ENCODE measurements around the gene DNAH14. TPM values are rescaled to one million over a fixed set of nuclear protein-coding genes. Genes with fewer than 3 reads are reported as not detected.

DNAH14 gene
- polyA plus RNA-seq, 1 donor (not counting 4 experiments of a cell fraction or from before 2014, with no cell fraction given) = 6.4 TPM

DNA sequence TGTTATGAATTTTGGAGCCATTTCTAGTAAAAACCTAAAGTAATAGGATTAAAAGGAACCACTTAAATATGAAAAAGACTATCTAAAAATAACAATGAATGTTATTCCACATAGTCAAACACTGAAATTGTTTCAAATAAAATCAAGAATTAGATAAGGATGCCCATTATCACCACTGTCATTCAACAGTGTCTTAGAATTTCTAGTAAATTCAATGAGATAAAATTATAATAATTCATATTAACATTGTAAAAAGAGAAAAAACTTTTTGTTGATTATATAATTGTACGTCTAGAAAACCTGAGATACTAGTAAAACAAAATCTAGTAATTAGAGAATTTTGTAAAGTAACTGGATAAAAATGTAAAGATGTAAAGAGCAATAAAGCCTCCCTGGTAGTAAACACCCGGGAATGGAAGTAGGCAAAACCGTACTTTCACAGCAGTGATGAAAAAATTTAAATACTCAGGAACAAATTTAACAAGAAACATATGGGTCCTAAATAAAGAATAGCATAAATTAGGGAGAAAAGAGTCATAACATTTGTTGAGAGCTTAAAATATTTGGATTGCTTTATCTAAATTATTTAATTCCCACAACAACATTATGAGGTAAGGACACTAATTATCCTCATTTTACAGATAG, 442.0 kb downstream of the DNAH14 start:
- dilution Hi-C loops (cut with MboI; ENCODE audit: extremely low pct_ligation_motif_present, low sequenced_read_pairs) = no loop called here
- H3K79me2 ChIP-seq (ENCODE audit: control insufficient read depth, insufficient read depth, low read length) = no peaks in the 10 kb centered on the region
- no peak for FAIRE-seq
- H2AFZ ChIP-seq (ENCODE audit: control insufficient read depth, low read length) = no peak overlapping the region
- no peaks in the 10 kb centered on the region for H3K27me3 ChIP-seq (ENCODE audit: control insufficient read depth, extremely low read depth, insufficient read depth, low read length)
- no peak overlapping the region for H3K9ac ChIP-seq (ENCODE audit: control insufficient read depth, extremely low read depth, insufficient read depth, low read length)
- H3K4me2 ChIP-seq (ENCODE audit: control insufficient read depth, extremely low read depth, insufficient read depth, low read depth, low read length) = no peak overlapping the region
- no peaks in the 10 kb centered on the region for H3K9me3 ChIP-seq (ENCODE audit: control insufficient read depth, low read depth, low read length)
- H4K20me1 ChIP-seq (ENCODE audit: control insufficient read depth, extremely low read depth, insufficient read depth, low read length) = no peaks in the 10 kb centered on the region
- H3K9me1 ChIP-seq (ENCODE audit: control insufficient read depth, extremely low read depth, insufficient read depth, low read length) = no peaks in the 10 kb centered on the region
- H3K27ac ChIP-seq (ENCODE audit: control insufficient read depth, insufficient read depth, low read length) = no peak overlapping the region
- DNase-seq (ENCODE audit: low read depth, low spot score) = no peak
- peaks cover 2% of the 10 kb centered on the region for H3K4me1 ChIP-seq (ENCODE audit: control insufficient read depth, extremely low read depth, insufficient read depth, low read length)
- H3K36me3 ChIP-seq (ENCODE audit: control insufficient read depth in 2 of 2, extremely low read depth in 1 of 2, insufficient read depth in 2 of 2, low read length in 2 of 2) = no peaks in the 10 kb centered on the region
- no peak overlapping the region for H3K4me3 ChIP-seq (ENCODE audit: control insufficient read depth in 2 of 3, extremely low read depth in 1 of 3, insufficient read depth in 2 of 3, low read depth in 1 of 3, low read length in 3 of 3)
- no peak for TF ChIP-seq EZH2 (IDR thresholded peaks at IDR 0.05; ENCODE audit: low read length)

- DNase-seq (ENCODE audit: low read depth, low spot score) (no peak), FAIRE-seq (no peak)
- peaks cover 5% of the 10 kb centered on the region for H3K4me1 ChIP-seq (ENCODE audit: control insufficient read depth, extremely low read depth, insufficient read depth, low read length)
- H3K27me3 ChIP-seq (ENCODE audit: control insufficient read depth, extremely low read depth, insufficient read depth, low read length) = no peaks in the 10 kb centered on the region
- H4K20me1 ChIP-seq (ENCODE audit: control insufficient read depth, extremely low read depth, insufficient read depth, low read length) = no peaks in the 10 kb centered on the region
- no peaks in the 10 kb centered on the region for H3K9me1 ChIP-seq (ENCODE audit: control insufficient read depth, extremely low read depth, insufficient read depth, low read length)
- no peaks in the 10 kb centered on the region for H3K79me2 ChIP-seq (ENCODE audit: control insufficient read depth, insufficient read depth, low read length)
- H2AFZ ChIP-seq (ENCODE audit: control insufficient read depth, low read length) = no peak overlapping the region
- no peak overlapping the region for H3K4me3 ChIP-seq (ENCODE audit: control insufficient read depth in 2 of 3, extremely low read depth in 1 of 3, insufficient read depth in 2 of 3, low read depth in 1 of 3, low read length in 3 of 3)
- H3K9me3 ChIP-seq (ENCODE audit: control insufficient read depth, low read depth, low read length) = no peaks in the 10 kb centered on the region
- H3K36me3 ChIP-seq (ENCODE audit: control insufficient read depth in 2 of 2, extremely low read depth in 1 of 2, insufficient read depth in 2 of 2, low read length in 2 of 2) = no peaks in the 10 kb centered on the region
- TF ChIP-seq EZH2 (IDR thresholded peaks at IDR 0.05; ENCODE audit: low read length) = no peak
- no peak for TF ChIP-seq CTCF (optimal IDR thresholded peaks at IDR 0.05 in 1 of 3, IDR thresholded peaks at IDR 0.05 in 1 of 3, conservative IDR thresholded peaks at IDR 0.05 in 1 of 3; ENCODE audit: extremely low read depth in 1 of 3, insufficient read depth in 2 of 3, low read length in 3 of 3)
- no peak overlapping the region for H3K9ac ChIP-seq (ENCODE audit: control insufficient read depth, extremely low read depth, insufficient read depth, low read length)
- no peak overlapping the region for H3K4me2 ChIP-seq (ENCODE audit: control insufficient read depth, extremely low read depth, insufficient read depth, low read depth, low read length)
- H3K27ac ChIP-seq (ENCODE audit: control insufficient read depth, insufficient read depth, low read length) = no peak overlapping the region
- dilution Hi-C loops (cut with MboI; ENCODE audit: extremely low pct_ligation_motif_present, low sequenced_read_pairs) = no loop called here
These were observed 443.7 kb downstream of the DNAH14 start for GRCh38 chr1:225373155-225373554.

- no peak overlapping the region for H3K27ac ChIP-seq (ENCODE audit: control insufficient read depth, insufficient read depth, low read length)
- peaks cover 14% of the 10 kb centered on the region for H3K4me1 ChIP-seq (ENCODE audit: control insufficient read depth, extremely low read depth, insufficient read depth, low read length)
- no peak overlapping the region for H2AFZ ChIP-seq (ENCODE audit: control insufficient read depth, low read length)
- H3K9ac ChIP-seq (ENCODE audit: control insufficient read depth, extremely low read depth, insufficient read depth, low read length) = no peak overlapping the region
- DNase-seq (ENCODE audit: low read depth, low spot score) (no peak), FAIRE-seq (no peak)
- H3K9me3 ChIP-seq (ENCODE audit: control insufficient read depth, low read depth, low read length) = no peaks in the 10 kb centered on the region
- no peaks in the 10 kb centered on the region for H3K9me1 ChIP-seq (ENCODE audit: control insufficient read depth, extremely low read depth, insufficient read depth, low read length)
- no peaks in the 10 kb centered on the region for H3K36me3 ChIP-seq (ENCODE audit: control insufficient read depth in 2 of 2, extremely low read depth in 1 of 2, insufficient read depth in 2 of 2, low read length in 2 of 2)
- TF ChIP-seq EZH2 (IDR thresholded peaks at IDR 0.05; ENCODE audit: low read length) (no peak), CTCF (optimal IDR thresholded peaks at IDR 0.05 in 1 of 3, IDR thresholded peaks at IDR 0.05 in 1 of 3, conservative IDR thresholded peaks at IDR 0.05 in 1 of 3; ENCODE audit: extremely low read depth in 1 of 3, insufficient read depth in 2 of 3, low read length in 3 of 3) (no peak)
- H3K4me2 ChIP-seq (ENCODE audit: control insufficient read depth, extremely low read depth, insufficient read depth, low read depth, low read length) = no peak overlapping the region
- dilution Hi-C loops (cut with MboI; ENCODE audit: extremely low pct_ligation_motif_present, low sequenced_read_pairs) = no loop called here
- H3K27me3 ChIP-seq (ENCODE audit: control insufficient read depth, extremely low read depth, insufficient read depth, low read length) = no peaks in the 10 kb centered on the region
- no peaks in the 10 kb centered on the region for H3K79me2 ChIP-seq (ENCODE audit: control insufficient read depth, insufficient read depth, low read length)
- H3K4me3 ChIP-seq (ENCODE audit: control insufficient read depth in 2 of 3, extremely low read depth in 1 of 3, insufficient read depth in 2 of 3, low read depth in 1 of 3, low read length in 3 of 3) = no peak overlapping the region
- no peaks in the 10 kb centered on the region for H4K20me1 ChIP-seq (ENCODE audit: control insufficient read depth, extremely low read depth, insufficient read depth, low read length)
These were observed 445.5 kb downstream of the DNAH14 start for GRCh38 chr1:225374996-225375395.
